Left colon (tissue), 2 donors: Measurements from ENCODE around the gene COL2A1. TPM values are rescaled to one million over a fixed set of nuclear protein-coding genes. Genes with fewer than 3 reads are reported as not detected.

ENCODE experiments used
- ATAC-seq: fragments of 200-7000 bp; cut with Tn5 transposase; one replicate; pipeline ENCODE4 v1.9.1; 2020; ENCODE audit warnings: mild to moderate bottlenecking, moderate library complexity
- DNase-seq, 2 donors: peaks; one replicate each; pipeline ENCODE4 v3.0.0-alpha.2; 2020
- intact Hi-C, 2 donors: fragments of 100-400 bp; cut with DNase I in 1 of 2; cut with micrococcal nuclease in 1 of 2; formaldehyde crosslinking; loops; one replicate each; pipeline versions ENCODE4 v1.11.2 to v1.14.0; 2022; cut with DNase I, micrococcal nuclease
- long read RNA-seq: library from polyadenylated mRNA; unstranded; transcript quantifications from one replicate; pipeline ENCODE4 v2.0.0, GENCODE V29; 2021
- total RNA-seq, 2 donors: library from RNA; stranded (reverse); fragmentation: NEBNext Ultra II Directional; extraction: Animal tissue kit (Norgen Biotek cat#: 25700); gene quantifications; one replicate each; pipeline ENCODE4 v1.2.1, GENCODE V29; 2021
- donor health status: DM: no; HTN: no; CAD: no.
- donor health status: DM: yes; HTN: yes; CAD: no.

COL2A1 gene
- 1 to 10 TPM in 1 of 2 donors, under 1 TPM in 1; 0.95 to 1.2 TPM for total RNA-seq
- long read RNA-seq, partial matches to known transcripts: 0 of 1 reads
- long read RNA-seq, other reads (novel, unspliced or antisense): 1 of 1 reads

GRCh38 chr12:48004053-48004941 is at the start of gene COL2A1:
Gene COL2A1, minus strand, starts transcription at chr12:48004476. Its CDS starts 155 bp downstream, at chr12:48004321.
- DNase-seq (no peak), ATAC-seq (peak; percentile 8)
- intact Hi-C loops: no loop called here

GRCh38 chr12:48053883-48054282 is 49.6 kb upstream of the COL2A1 start:
- ATAC-seq: no peak
- intact Hi-C loops: no loop called here
- DNase-seq: no peak

GRCh38 chr12:48053122-48053521 is 48.8 kb upstream of the COL2A1 start:
- ATAC-seq (no peak), DNase-seq (no peak)
- intact Hi-C loops: no loop called here

GRCh38 chr12:48051681-48052080 is 47.4 kb upstream of the COL2A1 start:
- no peak for ATAC-seq
- intact Hi-C loops: no loop called here
- DNase-seq: no peak

GRCh38 chr12:48050174-48050573 is 45.9 kb upstream of the COL2A1 start:
- intact Hi-C loops: no loop called here
- ATAC-seq: no peak
- no peak for DNase-seq

GRCh38 chr12:48045965-48046518 is 41.8 kb upstream of the COL2A1 start:
- no peak for ATAC-seq
- intact Hi-C loops: no loop called here
- no peak for DNase-seq

GRCh38 chr12:48045061-48045846 is 41.0 kb upstream of the COL2A1 start:
- ATAC-seq (no peak), DNase-seq (no peak)
- intact Hi-C loops: no loop called here

GRCh38 chr12:48044396-48044795 is 40.1 kb upstream of the COL2A1 start:
- intact Hi-C loops: no loop called here
- DNase-seq (no peak), ATAC-seq (no peak)

GRCh38 chr12:48043771-48044170 is 39.5 kb upstream of the COL2A1 start:
- ATAC-seq (no peak), DNase-seq (no peak)
- intact Hi-C loops: no loop called here

- ATAC-seq: no peak
- intact Hi-C loops: no loop called here
- no peak for DNase-seq
These were observed 37.5 kb upstream of the COL2A1 start for GRCh38 chr12:48041591-48042423.

GRCh38 chr12:48040354-48040753 is 36.1 kb upstream of the COL2A1 start:
- no peak for DNase-seq
- peak; percentile 96 for ATAC-seq

GRCh38 chr12:48039151-48039550 is 34.9 kb upstream of the COL2A1 start:
- ATAC-seq (no peak), DNase-seq (no peak)
- intact Hi-C loops: no loop called here

More at GRCh38 chr12:48040354-48040753, 36.1 kb upstream of the COL2A1 start:
- intact Hi-C loops: no loop called here

- ATAC-seq (no peak), DNase-seq (no peak)
- intact Hi-C loops: no loop called here
These were observed 33.8 kb upstream of the COL2A1 start for GRCh38 chr12:48038085-48038484.

GRCh38 chr12:48037267-48037915 is 33.1 kb upstream of the COL2A1 start:
- intact Hi-C loops: no loop called here
- ATAC-seq: no peak
- no peak for DNase-seq

GRCh38 chr12:48036818-48037217 is 32.5 kb upstream of the COL2A1 start:
- ATAC-seq (no peak), DNase-seq (no peak)
- intact Hi-C loops: no loop called here

GRCh38 chr12:48034835-48035805 is 30.8 kb upstream of the COL2A1 start:
- no peak for ATAC-seq
- intact Hi-C loops: no loop called here
- no peak for DNase-seq

GRCh38 chr12:48033451-48033850 is 29.2 kb upstream of the COL2A1 start:
- DNase-seq: no peak
- intact Hi-C loops: no loop called here
- ATAC-seq: no peak
